ENCODE measurements around the gene RASSF5. TPM values are rescaled to one million over a fixed set of nuclear protein-coding genes. Genes with fewer than 3 reads are reported as not detected.

RASSF5 gene
- total RNA-seq, 1 experiment from 2014 or later, result 1.3 TPM

- Mint-ChIP-seq H3K9me3 (ENCODE audit: unreplicated experiment) (no peaks in the 10 kb centered on the region), H3K27me3 (ENCODE audit: insufficient read depth, unreplicated experiment) (no peaks in the 10 kb centered on the region), H3K27ac (ENCODE audit: unreplicated experiment) (no peak overlapping the region), H3K36me3 (ENCODE audit: insufficient read depth, unreplicated experiment) (no peaks in the 10 kb centered on the region), H3K4me1 (ENCODE audit: low read depth, unreplicated experiment) (peaks cover 18% of the 10 kb centered on the region), H3K4me3 (ENCODE audit: unreplicated experiment) (no peak overlapping the region)
- no TSS peak for BruUV-seq (replicated peaks)
- Histone ChIP-seq H3K9me3 (no peaks in the 10 kb centered on the region), H3K27me3 (replicated peaks; ENCODE audit: control insufficient read depth, insufficient read depth, low read length) (no peaks in the 10 kb centered on the region), H3K36me3 (ENCODE audit: control insufficient read depth, insufficient read depth, low read length) (no peaks in the 10 kb centered on the region), H3K4me3 (ENCODE audit: low read depth, low read length) (no peak overlapping the region), H3K4me1 (peaks cover 18% of the 10 kb centered on the region)
- intact Hi-C loops (cut with micrococcal nuclease; ENCODE audit: unreplicated experiment), result no loop called here
- no peak for DNase-seq
- TF ChIP-seq, protein P1, sequence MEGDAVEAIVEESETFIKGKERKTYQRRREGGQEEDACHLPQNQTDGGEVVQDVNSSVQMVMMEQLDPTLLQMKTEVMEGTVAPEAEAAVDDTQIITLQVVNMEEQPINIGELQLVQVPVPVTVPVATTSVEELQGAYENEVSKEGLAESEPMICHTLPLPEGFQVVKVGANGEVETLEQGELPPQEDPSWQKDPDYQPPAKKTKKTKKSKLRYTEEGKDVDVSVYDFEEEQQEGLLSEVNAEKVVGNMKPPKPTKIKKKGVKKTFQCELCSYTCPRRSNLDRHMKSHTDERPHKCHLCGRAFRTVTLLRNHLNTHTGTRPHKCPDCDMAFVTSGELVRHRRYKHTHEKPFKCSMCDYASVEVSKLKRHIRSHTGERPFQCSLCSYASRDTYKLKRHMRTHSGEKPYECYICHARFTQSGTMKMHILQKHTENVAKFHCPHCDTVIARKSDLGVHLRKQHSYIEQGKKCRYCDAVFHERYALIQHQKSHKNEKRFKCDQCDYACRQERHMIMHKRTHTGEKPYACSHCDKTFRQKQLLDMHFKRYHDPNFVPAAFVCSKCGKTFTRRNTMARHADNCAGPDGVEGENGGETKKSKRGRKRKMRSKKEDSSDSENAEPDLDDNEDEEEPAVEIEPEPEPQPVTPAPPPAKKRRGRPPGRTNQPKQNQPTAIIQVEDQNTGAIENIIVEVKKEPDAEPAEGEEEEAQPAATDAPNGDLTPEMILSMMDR (IDR thresholded peaks at IDR 0.05; ENCODE audit: insufficient read depth in 1 of 2, low read depth in 1 of 2, low read length in 1 of 2, severe bottlenecking in 1 of 2, unreplicated experiment in 1 of 2), result no peak
- POLR2A ChIA-PET, result no interaction called here
- CTCF ChIA-PET, result no interaction called here
Measured at GRCh38 chr1:206517784-206518183, 10.5 kb downstream of the RASSF5 start.

DNA sequence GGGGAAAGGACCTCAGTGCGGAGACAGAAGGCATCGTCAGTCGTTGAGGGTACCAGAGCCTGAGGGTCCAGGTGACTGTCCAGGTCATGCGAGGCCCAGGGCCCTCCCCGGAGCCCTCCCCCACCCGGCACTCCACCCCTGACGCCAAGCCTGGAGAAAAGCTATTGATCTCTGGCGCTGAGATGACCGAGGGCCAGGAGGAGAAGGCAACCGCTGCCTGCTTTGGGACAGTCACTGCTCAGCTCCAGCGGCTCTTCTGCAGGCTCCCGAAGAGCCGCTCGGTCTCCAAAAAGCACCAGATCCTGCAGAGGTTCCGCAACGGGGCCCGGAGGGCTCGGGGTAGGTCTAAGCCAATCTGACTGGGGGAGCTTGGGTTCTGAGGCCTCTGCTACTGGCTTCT, 10.9 kb downstream of the RASSF5 start:
- Histone ChIP-seq H3K36me3 (ENCODE audit: control insufficient read depth, insufficient read depth, low read length) (no peaks in the 10 kb centered on the region), H3K4me3 (ENCODE audit: low read depth, low read length) (no peak overlapping the region), H3K4me1 (peaks cover 18% of the 10 kb centered on the region), H3K27me3 (replicated peaks; ENCODE audit: control insufficient read depth, insufficient read depth, low read length) (no peaks in the 10 kb centered on the region), H3K9me3 (no peaks in the 10 kb centered on the region)
- Mint-ChIP-seq H3K36me3 (ENCODE audit: insufficient read depth, unreplicated experiment) (no peaks in the 10 kb centered on the region), H3K27me3 (ENCODE audit: insufficient read depth, unreplicated experiment) (no peaks in the 10 kb centered on the region), H3K27ac (ENCODE audit: unreplicated experiment) (no peak overlapping the region), H3K9me3 (ENCODE audit: unreplicated experiment) (no peaks in the 10 kb centered on the region), H3K4me3 (ENCODE audit: unreplicated experiment) (no peak overlapping the region), H3K4me1 (ENCODE audit: low read depth, unreplicated experiment) (peaks cover 18% of the 10 kb centered on the region)
- TF ChIP-seq, protein P1 (IDR thresholded peaks at IDR 0.05; ENCODE audit: insufficient read depth in 1 of 2, low read depth in 1 of 2, low read length in 1 of 2, severe bottlenecking in 1 of 2, unreplicated experiment in 1 of 2), result no peak
- POLR2A ChIA-PET, result no interaction called here
- CTCF ChIA-PET, result interaction anchor here (0.7 kb wide), 1 partner anchor 16 kb away, joined by 5 read pairs; no protein-coding TSS in a partner anchor
- no peak for DNase-seq
- no TSS peak for BruUV-seq (replicated peaks)
- intact Hi-C loops (cut with micrococcal nuclease; ENCODE audit: unreplicated experiment), result no loop called here

- H3K9me3 ChIP-seq, result no peaks in the 10 kb centered on the region
- intact Hi-C loops (cut with micrococcal nuclease; ENCODE audit: unreplicated experiment), result no loop called here
- POLR2A ChIA-PET, result no interaction called here
- H3K9me3 Mint-ChIP-seq (ENCODE audit: unreplicated experiment), result no peaks in the 10 kb centered on the region
- no peaks in the 10 kb centered on the region for H3K27me3 Mint-ChIP-seq (ENCODE audit: insufficient read depth, unreplicated experiment)
- peaks cover 18% of the 10 kb centered on the region for H3K4me1 Mint-ChIP-seq (ENCODE audit: low read depth, unreplicated experiment)
- H3K36me3 Mint-ChIP-seq (ENCODE audit: insufficient read depth, unreplicated experiment), result no peaks in the 10 kb centered on the region
- H3K27me3 ChIP-seq (replicated peaks; ENCODE audit: control insufficient read depth, insufficient read depth, low read length), result no peaks in the 10 kb centered on the region
- H3K27ac Mint-ChIP-seq (ENCODE audit: unreplicated experiment), result no peak overlapping the region
- CTCF ChIA-PET, result interaction anchor here (0.7 kb wide), 1 partner anchor 16 kb away, joined by 5 read pairs; no protein-coding TSS in a partner anchor
- H3K36me3 ChIP-seq (ENCODE audit: control insufficient read depth, insufficient read depth, low read length), result no peaks in the 10 kb centered on the region
- peaks cover 18% of the 10 kb centered on the region for H3K4me1 ChIP-seq
- no peak overlapping the region for H3K4me3 Mint-ChIP-seq (ENCODE audit: unreplicated experiment)
- no TSS peak for BruUV-seq (replicated peaks)
- TF ChIP-seq, protein P1 (IDR thresholded peaks at IDR 0.05; ENCODE audit: insufficient read depth in 1 of 2, low read depth in 1 of 2, low read length in 1 of 2, severe bottlenecking in 1 of 2, unreplicated experiment in 1 of 2), result no peak
- no peak overlapping the region for H3K4me3 ChIP-seq (ENCODE audit: low read depth, low read length)
- DNase-seq, result no peak
Measured at GRCh38 chr1:206518743-206519142, 11.4 kb downstream of the RASSF5 start.
